ENCODE data around the gene GLI3. TPM values are rescaled to one million over a fixed set of nuclear protein-coding genes. Genes with fewer than 3 reads are reported as not detected.
A peak's percentile ranks its signal among the peaks of the same experiment; 100 is the strongest.

Gene GLI3
- total RNA-seq, 1 donor from 2014 or later: 32.0 TPM

DNA sequence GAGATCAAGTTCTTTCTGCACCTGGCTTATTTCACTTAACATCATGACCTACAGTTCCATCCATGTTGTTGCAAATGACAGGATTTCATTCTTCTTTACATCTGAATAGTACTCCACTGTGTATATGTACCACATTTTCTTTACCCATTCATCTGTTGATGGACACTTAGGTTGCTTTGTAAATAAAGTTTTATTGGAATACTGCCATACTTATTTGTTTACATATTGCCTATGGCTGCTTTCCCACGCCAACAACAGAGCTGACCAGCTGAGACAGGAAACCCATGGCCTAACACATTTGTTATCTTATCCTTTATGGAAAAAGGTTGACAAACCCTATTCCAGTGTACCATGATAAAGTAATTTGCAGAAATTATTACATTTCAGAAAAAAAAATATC lies 153.7 kb downstream of the GLI3 start:
- H3K4me3 ChIP-seq: no peak overlapping the region
- no peak overlapping the region for H3K4me2 ChIP-seq
- no peak for DNase-seq (ENCODE audit: low spot score)
- H3K36me3 Mint-ChIP-seq: peaks cover 59% of the 10 kb centered on the region
- H3K27ac Mint-ChIP-seq: peak overlapping the region; percentile 1
- H3K27ac ChIP-seq: no peak overlapping the region
- H4K20me1 ChIP-seq (ENCODE audit: low read depth): peaks cover 87% of the 10 kb centered on the region
- peaks cover 2% of the 10 kb centered on the region for H3K27me3 Mint-ChIP-seq (ENCODE audit: insufficient read depth, low read depth)
- no peak overlapping the region for H2AFZ ChIP-seq (replicated peaks)
- TF ChIP-seq EZH2 (IDR thresholded peaks at IDR 0.05) (no peak), EZH2phosphoT487 (IDR thresholded peaks at IDR 0.05) (no peak), CTCF (IDR thresholded peaks at IDR 0.05) (no peak)
- H3F3A ChIP-seq (ENCODE audit: low read depth): peaks cover 7% of the 10 kb centered on the region
- H3K9me3 ChIP-seq (ENCODE audit: low read depth): no peaks in the 10 kb centered on the region
- peaks cover 96% of the 10 kb centered on the region for H3K79me2 ChIP-seq (ENCODE audit: low read depth)
- peaks cover 2% of the 10 kb centered on the region for H3K36me3 ChIP-seq
- peaks cover 50% of the 10 kb centered on the region for H3K4me1 Mint-ChIP-seq
- H3K27me3 ChIP-seq: no peaks in the 10 kb centered on the region
- no peak overlapping the region for H3K9ac ChIP-seq
- H3K4me3 Mint-ChIP-seq: no peak overlapping the region
- H3K4me1 ChIP-seq: peaks cover 36% of the 10 kb centered on the region
- H3K9me3 Mint-ChIP-seq: peaks cover 1% of the 10 kb centered on the region

DNA sequence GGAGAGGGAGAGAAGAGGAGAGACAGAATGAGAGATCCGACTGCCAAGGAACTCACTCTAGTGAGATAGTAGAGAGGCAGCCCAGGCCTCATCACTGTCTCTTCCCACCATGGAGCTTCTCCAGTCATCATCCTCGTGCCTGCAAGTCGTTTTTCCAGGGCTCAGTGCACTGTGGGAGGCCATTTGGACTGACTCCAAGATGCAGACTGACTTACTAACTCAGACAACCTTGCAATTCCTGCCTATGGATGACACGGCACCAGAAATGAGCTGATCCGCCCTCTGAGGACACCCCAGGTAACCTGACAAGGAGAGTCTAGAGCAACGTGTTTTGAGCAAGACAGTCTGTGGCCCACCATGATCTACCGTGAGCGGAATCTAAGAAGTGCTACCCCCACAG lies 154.9 kb downstream of the GLI3 start:
- H3K9me3 ChIP-seq (ENCODE audit: low read depth): no peaks in the 10 kb centered on the region
- no peaks in the 10 kb centered on the region for H3F3A ChIP-seq (ENCODE audit: low read depth)
- H3K9ac ChIP-seq: no peak overlapping the region
- peaks cover 87% of the 10 kb centered on the region for H4K20me1 ChIP-seq (ENCODE audit: low read depth)
- peaks cover 95% of the 10 kb centered on the region for H3K79me2 ChIP-seq (ENCODE audit: low read depth)
- no peak for TF ChIP-seq EZH2phosphoT487 (IDR thresholded peaks at IDR 0.05)
- no peak for TF ChIP-seq CTCF (IDR thresholded peaks at IDR 0.05)
- no peak for TF ChIP-seq EZH2 (IDR thresholded peaks at IDR 0.05)
- peaks cover 1% of the 10 kb centered on the region for H3K9me3 Mint-ChIP-seq
- no peak overlapping the region for H3K4me3 ChIP-seq
- H3K4me3 Mint-ChIP-seq: no peak overlapping the region
- peaks cover 50% of the 10 kb centered on the region for H3K4me1 Mint-ChIP-seq
- H2AFZ ChIP-seq (replicated peaks): no peak overlapping the region
- peaks cover 2% of the 10 kb centered on the region for H3K27me3 Mint-ChIP-seq (ENCODE audit: insufficient read depth, low read depth)
- no peak for DNase-seq (ENCODE audit: low spot score)
- H3K27ac Mint-ChIP-seq: peak overlapping the region; percentile 64
- H3K27ac ChIP-seq: no peak overlapping the region
- no peak overlapping the region for H3K4me2 ChIP-seq
- peaks cover 2% of the 10 kb centered on the region for H3K36me3 ChIP-seq
- peaks cover 63% of the 10 kb centered on the region for H3K36me3 Mint-ChIP-seq
- H3K27me3 ChIP-seq: no peaks in the 10 kb centered on the region
- H3K4me1 ChIP-seq: peaks cover 25% of the 10 kb centered on the region

DNA sequence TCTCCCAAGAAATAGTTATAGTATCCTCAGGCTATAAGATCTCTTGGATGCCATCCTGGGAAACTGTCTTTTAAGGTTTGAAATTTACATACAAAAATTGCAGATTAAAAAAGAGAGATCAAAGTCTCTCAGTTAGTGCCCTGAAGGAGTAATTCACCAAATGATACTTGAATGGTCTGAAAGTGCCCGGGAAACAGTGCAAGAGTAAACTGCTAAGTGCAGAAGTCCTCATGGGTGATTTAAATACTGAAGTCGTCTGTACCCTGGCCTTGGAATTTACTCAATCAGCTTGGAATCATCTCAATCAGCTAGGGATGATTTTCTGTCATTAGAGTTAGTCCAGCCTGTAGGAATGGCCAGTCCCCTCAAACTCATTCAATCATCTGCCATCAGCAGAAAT lies 155.3 kb downstream of the GLI3 start:
- Mint-ChIP-seq H3K9me3 (peaks cover 1% of the 10 kb centered on the region), H3K4me3 (no peak overlapping the region), H3K4me1 (peaks cover 48% of the 10 kb centered on the region), H3K27ac (peak overlapping the region; percentile 64), H3K27me3 (ENCODE audit: insufficient read depth, low read depth) (peaks cover 2% of the 10 kb centered on the region), H3K36me3 (peaks cover 63% of the 10 kb centered on the region)
- no peak overlapping the region for H3K4me2 ChIP-seq
- peaks cover 2% of the 10 kb centered on the region for H3K36me3 ChIP-seq
- H4K20me1 ChIP-seq (ENCODE audit: low read depth): peaks cover 87% of the 10 kb centered on the region
- H3K4me3 ChIP-seq: no peak overlapping the region
- H2AFZ ChIP-seq (replicated peaks): no peak overlapping the region
- no peak for DNase-seq (ENCODE audit: low spot score)
- H3F3A ChIP-seq (ENCODE audit: low read depth): no peaks in the 10 kb centered on the region
- TF ChIP-seq EZH2phosphoT487 (IDR thresholded peaks at IDR 0.05) (no peak), EZH2 (IDR thresholded peaks at IDR 0.05) (no peak), CTCF (IDR thresholded peaks at IDR 0.05) (no peak)
- H3K4me1 ChIP-seq: peaks cover 20% of the 10 kb centered on the region
- H3K27ac ChIP-seq: no peak overlapping the region
- H3K9ac ChIP-seq: no peak overlapping the region
- H3K27me3 ChIP-seq: no peaks in the 10 kb centered on the region
- no peaks in the 10 kb centered on the region for H3K9me3 ChIP-seq (ENCODE audit: low read depth)
- peaks cover 90% of the 10 kb centered on the region for H3K79me2 ChIP-seq (ENCODE audit: low read depth)

Data from neural progenitor cell (in vitro differentiated cells).